HG02870 (cell line): ENCODE results near the gene CELA1.

Experiments
- ATAC-seq: cut with Tn5 transposase; IDR thresholded peaks from one replicate; pipeline ENCODE4 v1.9.1; 2021; ENCODE audit warnings: mild to moderate bottlenecking, moderate library complexity; ENCODE audit not compliant: unreplicated experiment

CELA1 gene

DNA sequence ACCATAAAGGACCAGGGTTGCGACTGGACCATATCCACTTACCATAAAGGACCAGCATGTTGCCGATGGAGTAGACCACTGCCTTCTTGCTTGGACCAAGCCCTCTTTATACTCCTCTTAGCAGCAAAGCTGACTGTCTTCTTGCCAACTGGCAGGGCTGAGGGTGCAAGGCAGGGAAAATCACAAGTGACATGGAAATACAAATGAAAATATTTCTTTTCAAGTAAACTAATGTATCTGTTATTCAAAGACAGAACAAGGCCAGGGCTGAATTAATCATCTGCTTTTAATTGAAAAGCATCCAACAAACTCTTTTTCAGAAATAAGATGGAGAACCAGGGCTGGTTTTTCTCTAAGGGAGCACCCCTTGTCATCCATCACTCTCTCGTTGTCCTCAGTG, at the start of gene CELA1:
Gene CELA1 (minus strand): TSS at position 99 of the 400 bp plus-strand sequence. CDS start 41 bp downstream, at position 58.
- no peak for ATAC-seq

DNA sequence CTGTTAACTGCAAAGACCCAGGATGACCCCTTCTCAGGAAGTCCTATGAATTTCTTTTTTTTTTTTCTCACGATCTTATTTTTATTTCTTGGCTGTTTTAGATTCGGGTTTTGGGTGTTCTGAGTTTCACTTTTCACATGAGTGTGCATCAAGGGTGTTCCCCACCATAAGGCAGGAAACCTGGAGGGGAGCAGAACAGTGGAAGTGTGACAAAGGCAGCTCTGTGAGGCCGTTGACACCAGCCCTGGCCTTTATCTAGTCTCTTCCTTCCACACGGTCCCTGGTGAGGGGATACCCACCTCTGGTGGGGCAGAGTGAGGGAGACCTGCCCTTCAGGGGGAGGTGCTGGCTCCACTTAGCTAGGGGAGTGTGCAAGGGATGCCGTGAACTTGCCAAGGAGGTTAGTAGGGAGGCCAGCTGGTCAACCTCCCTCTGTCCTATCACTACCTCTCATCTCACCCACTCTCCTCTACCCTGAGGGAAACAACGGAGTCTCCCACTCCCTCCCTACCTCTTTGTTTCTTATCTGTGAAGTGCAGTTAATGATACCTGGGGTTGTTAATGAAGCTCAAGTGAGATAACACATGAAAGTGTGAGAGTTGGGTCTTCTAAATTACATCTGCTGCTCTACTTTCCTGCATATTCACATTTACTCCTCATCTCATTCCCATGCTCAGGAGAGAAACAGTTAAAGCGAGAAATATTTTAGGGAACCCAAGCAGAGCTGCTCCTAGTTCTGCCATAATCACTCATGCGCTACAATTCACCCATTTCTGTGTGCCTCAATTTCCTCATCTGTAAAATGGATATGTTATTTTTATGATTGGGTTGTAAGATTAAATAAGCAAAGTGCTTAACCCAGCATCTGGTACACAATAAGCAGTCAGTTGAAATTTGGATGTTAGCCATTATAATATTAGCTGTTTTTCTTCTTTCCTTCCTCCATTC, 49.1 kb upstream of the CELA1 start:
- ATAC-seq = no peak

DNA sequence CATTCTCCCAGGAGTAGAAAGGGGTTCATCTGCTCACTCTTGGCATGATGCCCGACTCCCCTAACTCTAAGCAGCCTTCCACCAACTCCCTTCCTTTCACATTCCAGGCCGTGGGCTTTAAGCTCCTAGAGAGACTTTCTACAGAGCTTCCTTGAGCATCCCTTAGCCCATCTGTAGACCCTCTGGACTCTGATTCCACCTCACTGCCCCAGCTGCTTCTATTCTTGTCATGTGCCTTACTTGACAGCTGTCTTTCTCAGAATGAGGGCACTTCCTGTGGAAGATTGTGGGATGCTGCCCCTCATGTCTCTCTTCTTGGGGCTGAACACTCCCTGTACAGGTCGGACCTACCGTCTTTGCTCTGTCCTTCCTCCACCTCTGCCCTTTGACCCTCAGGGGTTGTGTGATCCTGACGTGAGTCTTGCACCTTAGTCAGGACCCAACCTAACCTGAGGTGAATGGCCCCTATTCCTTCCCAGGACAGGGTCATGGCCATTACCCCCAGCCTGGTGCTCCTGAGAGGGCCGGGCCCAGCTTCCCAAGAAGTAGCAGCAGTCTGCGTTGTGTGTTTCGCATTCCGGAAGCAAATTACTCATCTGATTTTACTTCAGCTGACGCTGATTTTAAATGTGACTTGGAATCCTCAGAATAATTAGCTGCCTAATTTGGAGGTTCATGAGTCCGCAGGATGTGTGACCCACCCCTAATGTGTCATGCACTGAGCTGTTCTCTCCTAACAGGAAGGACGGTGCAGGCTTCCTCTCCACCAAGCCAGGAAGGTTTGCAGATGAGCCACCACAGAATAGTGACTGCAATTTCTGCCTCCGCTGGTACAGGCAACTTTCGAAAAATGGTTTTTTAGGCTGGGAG, 47.4 kb upstream of the CELA1 start:
- ATAC-seq = no peak

DNA sequence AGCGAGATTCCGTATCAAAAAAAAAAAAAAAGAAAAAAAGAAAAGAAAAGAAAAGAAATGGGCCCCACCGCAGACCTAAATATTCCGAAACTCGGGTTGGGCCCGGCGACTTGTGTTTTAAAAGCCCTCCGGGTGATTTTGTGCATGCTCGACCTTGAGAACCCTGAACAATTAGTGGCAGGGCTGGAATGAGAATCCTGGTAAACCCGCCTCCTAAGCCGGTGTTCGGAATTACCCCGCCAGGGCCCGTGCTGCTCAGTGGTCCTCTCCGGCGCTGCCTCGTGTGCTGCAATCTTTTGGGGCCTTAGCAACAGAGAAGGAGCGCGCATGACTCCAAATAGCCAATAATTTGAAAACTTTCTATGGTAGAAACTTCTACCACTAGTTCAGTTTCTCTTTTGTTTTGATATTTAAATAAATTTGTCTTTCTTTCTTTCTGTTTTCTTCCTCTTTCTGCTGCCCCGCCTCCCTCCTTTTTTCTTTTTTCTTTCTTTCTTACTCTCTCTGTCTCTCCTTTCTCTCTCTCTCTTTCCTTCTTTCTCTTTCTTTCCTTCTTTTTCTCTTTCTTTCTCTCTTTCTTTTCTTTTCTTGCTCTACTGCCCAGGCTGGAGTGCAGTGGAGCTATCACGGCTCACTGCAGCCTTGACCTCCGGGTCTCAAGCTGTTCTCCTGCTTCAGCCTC, 46.2 kb upstream of the CELA1 start:
- ATAC-seq = no peak

DNA sequence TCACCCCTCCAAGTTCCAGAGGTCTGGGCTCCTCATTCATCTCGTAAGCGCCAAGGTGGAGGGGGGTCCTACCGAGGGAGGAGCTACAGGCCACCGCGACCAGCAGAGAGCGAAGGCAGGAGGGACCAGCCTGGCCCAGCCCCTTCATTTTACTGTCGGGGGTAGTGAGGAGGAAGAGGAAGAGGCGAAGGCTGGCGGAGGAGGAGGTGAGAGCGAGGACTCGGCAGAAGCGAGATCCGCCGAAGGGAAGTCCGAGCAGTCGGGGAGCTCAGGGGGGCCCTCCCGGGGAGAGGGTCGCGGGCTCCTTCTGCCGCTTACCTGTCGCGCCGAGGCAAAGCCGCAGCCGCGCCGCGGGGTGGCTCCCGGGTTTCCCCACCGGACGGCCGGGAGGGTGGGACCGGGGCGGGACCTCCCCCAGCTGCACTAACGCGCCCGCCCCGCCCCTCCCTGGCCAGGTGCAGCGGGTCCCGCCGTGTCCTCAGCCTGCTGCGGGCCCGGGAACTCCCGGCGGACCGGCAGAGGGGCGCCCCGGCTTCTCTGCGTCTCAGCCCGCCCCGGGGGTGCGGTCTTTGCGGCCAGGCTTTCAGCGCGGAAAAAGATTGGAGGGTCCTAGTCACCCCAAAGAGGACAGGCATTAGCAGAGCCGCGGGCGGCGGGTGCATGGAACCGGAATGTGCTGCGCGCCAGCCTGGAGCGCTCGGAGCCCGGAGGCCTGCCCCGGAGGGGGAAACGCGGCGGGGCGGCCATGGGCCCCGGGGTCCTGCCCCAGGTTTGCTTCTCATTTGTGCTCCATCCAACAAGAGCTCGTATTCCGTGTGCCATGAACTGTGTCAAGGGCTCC, 45.0 kb upstream of the CELA1 start, which contains the start of gene GALNT6:
Gene GALNT6 (minus strand): TSS at position 124 of the 841 bp plus-strand sequence. CDS start 11,625 bp downstream, outside the sequence.
- peak; percentile 45 for ATAC-seq

DNA sequence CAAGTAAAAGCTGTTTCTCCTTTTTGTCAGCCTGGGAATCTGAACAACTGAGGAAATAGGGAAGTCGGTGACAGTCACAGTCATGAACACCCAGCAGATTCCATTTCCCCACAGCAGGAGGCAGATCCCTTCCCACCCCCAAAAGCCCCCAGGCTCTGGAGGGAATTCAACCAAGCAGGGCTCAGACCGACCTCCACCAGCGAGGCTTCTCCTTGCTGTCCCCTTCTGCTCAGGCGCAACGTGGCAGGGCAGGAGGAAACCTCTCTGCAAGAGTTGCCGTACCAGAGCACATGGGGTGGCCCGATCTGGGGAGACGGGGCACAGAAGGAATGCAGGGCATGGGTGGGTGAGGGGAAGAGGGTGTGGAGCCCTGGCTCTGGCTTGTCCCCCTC, 44.4 kb upstream of the CELA1 start:
- ATAC-seq = peak; percentile 12

DNA sequence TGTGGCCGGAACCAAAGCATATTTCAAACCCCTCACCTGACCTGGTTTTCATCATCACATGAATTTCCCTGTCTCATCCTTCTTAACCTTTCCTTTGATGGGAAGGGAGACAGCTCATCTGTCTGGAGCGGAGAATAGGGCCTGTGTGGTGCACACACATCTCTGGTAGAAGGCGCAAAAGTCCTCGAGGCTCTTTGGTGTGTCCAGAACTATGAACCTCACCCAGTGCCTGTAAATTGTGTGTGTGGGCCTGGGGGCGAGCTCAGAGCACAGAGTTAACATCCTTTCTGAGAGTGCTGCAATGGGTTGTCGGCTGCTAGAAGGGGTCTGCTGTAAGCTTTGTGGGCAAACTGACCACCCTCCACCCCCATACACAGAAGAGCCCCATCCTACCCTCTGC, 44.0 kb upstream of the CELA1 start:
- no peak for ATAC-seq

DNA sequence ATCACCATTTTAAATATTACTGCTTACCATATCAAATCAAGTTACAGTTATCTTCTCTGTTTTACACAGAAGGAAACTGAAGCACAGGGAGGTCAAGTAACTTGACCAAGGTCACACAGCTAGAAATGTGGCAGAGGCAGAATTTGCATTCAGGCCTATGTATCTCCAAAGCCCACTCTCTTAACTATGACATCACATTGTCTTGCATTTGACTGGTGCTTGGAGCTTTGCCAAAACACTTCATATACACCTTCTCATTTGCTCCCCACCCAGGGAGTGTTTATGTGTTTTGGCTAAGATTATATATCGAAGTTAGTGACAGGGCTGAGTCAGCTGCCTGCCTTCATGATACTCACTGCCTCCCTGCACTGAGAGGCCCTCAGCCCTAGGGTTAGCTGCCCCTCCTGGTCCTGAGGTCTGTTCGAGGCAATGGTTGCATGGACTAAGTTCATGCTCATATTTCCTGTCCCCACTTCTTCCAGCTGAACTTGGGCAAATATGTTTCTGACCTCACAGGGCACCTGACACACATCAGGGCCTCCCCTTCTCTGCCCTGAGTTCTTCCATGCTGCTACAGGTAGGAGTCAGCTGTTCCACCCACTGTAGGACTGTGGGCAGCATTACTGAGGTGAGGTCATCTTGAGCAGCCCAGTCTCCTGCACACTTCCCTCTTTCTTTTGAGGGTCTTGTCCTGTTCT, 43.0 kb upstream of the CELA1 start:
- ATAC-seq = no peak

DNA sequence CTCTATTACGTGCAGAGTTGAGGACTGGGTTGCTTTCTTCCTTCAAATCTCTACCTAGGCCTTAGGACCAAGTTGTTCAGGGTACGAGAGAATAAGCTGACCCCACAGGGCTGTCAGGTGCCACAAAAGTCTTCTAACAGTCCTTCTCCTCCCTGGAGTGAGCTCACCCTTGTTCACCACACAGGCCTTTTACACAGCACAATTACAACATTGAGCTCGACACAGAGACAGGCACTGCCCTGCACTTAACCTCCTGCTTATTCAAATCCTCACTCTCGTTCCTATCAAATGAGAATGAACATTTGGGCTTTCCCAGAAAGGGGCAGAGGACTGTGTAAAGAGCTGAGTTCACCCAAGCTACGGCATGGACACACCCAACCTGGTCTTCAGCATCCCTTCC, 42.4 kb upstream of the CELA1 start:
- no peak for ATAC-seq

DNA sequence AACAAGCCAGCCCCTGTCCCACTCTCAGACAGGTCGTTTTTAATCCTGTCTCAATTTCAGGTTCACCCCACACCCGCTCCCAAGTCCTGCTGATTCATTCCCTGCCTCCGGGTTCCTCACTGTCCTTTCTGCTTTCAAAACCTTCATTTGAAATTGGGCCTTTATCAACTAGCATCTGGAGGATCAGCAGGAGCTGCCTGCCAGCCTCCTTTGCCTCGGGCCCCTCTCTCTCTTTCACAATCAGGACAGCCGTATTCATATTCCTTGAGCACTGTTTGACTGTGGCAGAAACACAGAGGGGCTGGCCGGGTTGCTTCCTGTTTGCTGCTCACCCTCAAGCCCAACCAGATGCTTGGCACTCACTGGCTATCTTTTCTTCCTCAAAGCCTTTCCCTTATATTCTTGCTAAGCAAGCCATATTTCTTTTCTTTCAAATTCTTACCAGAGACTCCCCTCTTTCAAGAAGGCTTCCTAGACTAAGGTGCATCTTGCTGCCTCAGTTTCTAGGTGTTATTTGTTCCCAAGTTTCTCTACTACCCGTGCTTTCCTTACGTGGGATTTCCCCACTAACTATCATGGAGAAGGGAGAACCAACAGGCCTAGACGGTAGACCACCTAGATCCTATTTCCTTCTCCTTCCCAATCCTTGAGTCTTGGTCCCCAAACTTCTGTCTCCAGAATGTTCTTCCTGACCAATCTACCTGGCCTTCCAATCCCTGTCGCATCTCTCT, 41.8 kb upstream of the CELA1 start:
- no peak for ATAC-seq

DNA sequence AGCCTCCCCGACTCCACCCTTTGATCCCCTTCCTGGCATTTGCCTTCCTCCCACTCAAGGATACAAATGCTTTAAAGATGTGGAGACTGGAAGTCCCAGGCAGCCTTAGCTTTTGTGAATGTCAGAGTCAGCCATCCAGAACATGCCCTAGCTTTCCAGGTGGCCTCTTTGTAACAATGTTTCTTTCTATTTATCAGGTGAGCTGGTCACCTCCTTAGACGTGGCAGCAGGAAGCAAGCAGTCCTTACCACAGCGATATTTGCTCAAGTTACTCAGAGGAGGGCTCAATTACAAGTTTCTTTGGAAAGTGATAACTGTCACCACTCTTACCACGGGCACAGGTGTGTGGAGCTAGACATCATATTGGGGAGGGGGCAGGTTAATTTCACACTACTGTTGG, 39.9 kb upstream of the CELA1 start:
- ATAC-seq = no peak

DNA sequence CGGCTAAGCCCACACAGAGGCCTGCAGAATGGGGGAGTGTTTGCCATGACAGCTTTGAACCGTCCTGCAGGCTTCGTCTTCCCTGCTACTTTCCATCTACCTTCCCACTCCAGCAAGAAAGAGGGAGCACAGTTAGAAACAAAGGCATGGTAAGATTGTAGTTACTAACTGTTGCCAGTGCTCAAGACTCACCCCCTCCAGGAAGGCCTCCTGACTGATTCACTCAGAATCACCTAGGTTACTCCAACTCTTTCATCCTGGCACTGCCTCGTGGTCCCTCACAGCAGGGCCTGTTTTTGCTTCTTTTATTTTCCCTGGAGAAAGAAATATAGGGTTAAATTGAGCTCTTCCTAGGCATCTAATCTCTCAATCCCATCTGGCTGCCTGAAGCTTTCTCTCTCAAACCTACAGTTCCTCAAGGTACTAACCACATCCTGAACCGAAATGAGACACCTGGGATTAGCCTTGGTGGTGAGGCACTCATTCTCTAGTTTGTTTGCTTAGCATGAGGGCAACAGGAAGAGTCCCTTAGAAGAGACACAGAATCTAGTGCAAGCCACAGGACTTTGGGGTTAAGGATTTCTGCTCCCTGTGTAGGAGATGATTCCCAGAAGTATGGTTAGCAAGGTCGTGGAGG, 36.9 kb upstream of the CELA1 start:
- no peak for ATAC-seq

DNA sequence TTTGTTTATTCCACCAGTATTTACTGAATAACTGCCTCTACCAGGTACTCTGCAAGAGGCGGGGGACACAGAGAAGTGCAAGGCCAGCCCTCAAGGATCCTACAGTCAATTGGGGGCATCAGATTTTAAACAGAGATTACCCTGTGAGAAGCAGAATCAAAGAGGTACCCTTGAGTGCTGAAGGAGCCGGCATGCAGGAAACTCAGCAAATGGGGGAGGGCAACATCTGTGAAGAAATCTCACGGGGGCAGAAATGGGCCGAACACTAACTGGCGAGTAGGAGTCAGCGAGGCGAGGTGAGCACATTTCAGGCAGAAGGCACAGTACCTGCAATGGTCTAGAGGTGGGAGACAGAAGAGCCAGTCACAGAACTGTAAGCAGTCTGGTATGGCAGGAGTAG, 35.7 kb upstream of the CELA1 start:
- ATAC-seq = no peak

DNA sequence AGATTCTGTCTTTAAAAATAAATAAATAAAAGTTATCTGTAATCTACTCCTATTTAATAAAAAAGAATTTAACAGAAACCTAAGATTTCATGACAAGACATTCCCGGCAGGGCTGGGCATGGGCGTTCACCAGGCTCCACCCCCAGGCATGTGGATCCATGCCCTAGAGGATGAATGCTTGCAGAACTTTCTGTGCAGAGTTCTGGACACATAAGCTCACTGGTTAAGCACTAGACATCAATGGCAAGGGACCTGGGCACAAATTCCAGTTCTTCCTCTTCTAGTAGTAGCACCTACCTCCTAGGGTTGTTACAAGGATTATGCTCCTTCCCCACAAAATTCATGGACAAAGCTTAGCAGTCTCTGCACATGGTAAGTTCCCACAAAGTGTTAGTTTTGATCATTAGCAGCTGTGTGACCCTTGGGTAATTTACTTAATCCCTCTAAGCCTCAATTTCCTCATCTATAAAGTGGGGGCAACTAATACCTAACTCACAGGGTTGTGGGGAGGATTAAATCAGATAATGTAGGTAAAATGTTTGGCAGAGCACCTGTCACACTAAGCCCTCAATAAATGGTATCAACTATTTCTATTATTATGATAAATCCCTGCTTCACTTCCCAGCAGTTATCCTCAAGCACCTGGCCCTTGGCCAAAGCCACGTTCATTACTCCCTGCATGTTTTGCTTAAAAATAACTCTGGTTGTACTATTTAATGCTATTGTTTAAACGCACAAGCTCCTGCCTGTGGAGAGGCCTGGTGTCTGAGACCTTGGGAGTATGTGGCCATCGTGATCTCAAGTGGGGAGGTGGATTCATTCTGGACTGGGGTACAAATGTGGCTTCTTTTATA, 35.0 kb upstream of the CELA1 start:
- no peak for ATAC-seq

DNA sequence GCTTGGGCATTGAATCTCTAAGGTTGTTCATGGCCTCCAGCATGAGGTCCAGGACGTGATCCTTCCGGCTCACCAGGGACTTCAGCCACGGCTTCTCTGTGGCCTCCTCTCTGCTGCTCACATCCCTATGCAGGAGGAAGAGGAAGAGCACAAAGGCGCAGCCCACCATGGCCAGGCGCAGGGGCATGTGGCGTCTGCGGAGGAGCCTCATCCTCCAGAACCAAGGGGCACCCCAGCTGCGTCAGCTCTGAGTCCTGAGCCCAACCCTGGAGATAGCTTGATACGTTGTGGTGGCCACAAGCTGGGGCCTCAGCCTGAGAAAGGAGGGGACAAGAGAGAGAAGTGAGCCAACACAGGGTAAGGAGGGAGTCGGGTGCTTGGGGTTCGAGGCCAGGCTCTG, 33.1 kb upstream of the CELA1 start:
- no peak for ATAC-seq

DNA sequence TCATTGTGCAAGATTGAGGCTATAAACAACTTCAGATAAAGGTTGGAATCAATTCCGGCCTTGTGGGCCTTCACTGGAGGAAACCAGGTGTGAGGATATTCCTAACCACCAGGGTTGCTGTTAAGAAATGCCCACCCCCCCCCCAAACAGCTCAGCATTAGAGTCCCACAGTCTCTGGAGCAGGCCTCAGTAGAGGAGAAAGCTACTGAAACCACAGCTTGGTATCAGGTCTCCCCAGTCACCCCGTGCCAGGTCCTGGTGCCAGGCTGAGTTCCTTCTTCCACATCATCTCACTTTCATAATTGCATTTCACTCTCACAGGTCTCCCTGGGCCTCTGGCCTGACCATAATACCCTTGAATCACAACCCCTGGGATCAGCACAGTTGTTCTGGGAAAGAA, 32.3 kb upstream of the CELA1 start:
- no peak for ATAC-seq
